ENCODE data around the gene SLC35D2. TPM values are rescaled to one million over a fixed set of nuclear protein-coding genes. Genes with fewer than 3 reads are reported as not detected.
"Not testable (repeated sequence)": the region's sequence is repeated elsewhere in the genome, so short reads cannot be mapped to it uniquely, and the experiment has no call there.

SLC35D2 gene
- total RNA-seq, 2 experiments from 2014 or later = 8.5 to 11.0 TPM

DNA sequence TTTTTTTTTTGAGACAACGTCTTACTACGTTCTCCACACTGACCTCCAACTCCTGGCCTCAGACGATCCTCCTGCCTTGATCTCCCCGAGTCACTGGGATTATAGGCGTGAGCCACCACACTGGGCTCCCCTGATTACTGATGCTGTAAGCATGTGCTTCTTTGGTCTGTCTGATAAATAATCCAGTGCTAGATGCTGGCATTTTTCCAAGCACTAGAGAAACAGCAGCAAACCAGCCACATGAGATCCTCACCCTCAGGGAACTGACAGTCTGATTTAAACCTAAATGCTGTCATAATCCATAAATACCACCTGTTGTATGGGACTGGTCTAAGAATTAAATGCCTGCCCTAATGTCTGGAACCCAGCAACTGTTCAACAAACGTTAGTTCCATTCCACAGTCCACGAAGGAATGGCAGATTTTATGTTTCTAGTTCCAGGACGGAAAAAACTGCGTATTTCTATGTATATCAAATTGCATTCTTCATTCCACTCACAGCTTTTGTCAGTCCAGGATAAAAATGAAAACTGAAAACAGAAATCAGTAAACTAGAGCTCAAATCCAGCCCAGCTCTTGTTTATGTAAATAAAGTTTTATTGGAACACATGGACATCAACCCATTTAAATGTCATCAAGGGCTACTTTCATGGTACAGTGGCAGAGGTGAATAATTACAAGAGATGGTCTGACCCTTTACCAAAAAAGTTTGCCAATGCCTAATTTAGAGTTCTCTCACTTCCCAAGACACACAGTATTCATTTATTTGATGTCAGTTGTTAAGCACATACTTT lies 20.1 kb downstream of the SLC35D2 start:
- ChIA-PET POLR2A (no interaction called here), CTCF (no interaction called here)
- no peaks in the 10 kb centered on the region for H3K9me3 Mint-ChIP-seq
- no peaks in the 10 kb centered on the region for H3K4me1 Mint-ChIP-seq
- no peak overlapping the region for H3K4me3 Mint-ChIP-seq
- DNase-seq = no peak
- H3K36me3 Mint-ChIP-seq (ENCODE audit: low read depth) = peaks cover 5% of the 10 kb centered on the region
- no peaks in the 10 kb centered on the region for H3K27me3 Mint-ChIP-seq
- no peak overlapping the region for H3K27ac Mint-ChIP-seq

DNA sequence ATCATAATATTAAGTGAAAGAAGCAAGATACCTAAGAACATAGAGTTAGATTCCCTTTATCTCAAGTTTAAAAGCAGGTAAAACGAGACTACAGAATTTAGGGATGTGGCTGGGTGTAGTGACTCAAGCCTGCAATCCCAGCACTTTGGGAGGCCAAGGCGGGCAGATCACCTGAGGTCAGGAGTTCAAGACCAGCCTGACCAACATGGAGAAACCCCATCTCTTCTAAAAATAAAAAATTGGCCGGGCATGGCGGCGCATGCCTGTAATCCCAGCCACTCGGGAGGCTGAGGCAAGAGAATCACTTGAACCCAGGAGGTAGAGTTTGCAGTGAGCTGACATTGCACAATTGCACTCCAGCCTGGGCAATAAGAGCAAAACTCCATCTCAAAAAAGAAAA lies 21.4 kb downstream of the SLC35D2 start:
- H3K36me3 Mint-ChIP-seq (ENCODE audit: low read depth); H3K4me1 Mint-ChIP-seq; H3K27ac Mint-ChIP-seq; CTCF ChIA-PET; H3K9me3 Mint-ChIP-seq; POLR2A ChIA-PET; H3K4me3 Mint-ChIP-seq; H3K27me3 Mint-ChIP-seq; DNase-seq: not testable (repeated sequence)

- no peaks in the 10 kb centered on the region for H3K9me3 Mint-ChIP-seq
- ChIA-PET CTCF (no interaction called here), POLR2A (no interaction called here)
- no peak overlapping the region for H3K4me3 Mint-ChIP-seq
- H3K27me3 Mint-ChIP-seq = no peaks in the 10 kb centered on the region
- H3K36me3 Mint-ChIP-seq (ENCODE audit: low read depth) = peaks cover 5% of the 10 kb centered on the region
- no peak for DNase-seq
- H3K27ac Mint-ChIP-seq = no peak overlapping the region
- H3K4me1 Mint-ChIP-seq = no peaks in the 10 kb centered on the region
Measured at GRCh38 chr9:96361668-96362067, 21.8 kb downstream of the SLC35D2 start.

GRCh38 chr9:96360976-96361375 lies 22.5 kb downstream of the SLC35D2 start:
- Mint-ChIP-seq H3K27me3 (no peaks in the 10 kb centered on the region), H3K27ac (no peak overlapping the region), H3K4me3 (no peak overlapping the region), H3K9me3 (no peaks in the 10 kb centered on the region), H3K36me3 (ENCODE audit: low read depth) (peaks cover 5% of the 10 kb centered on the region), H3K4me1 (no peaks in the 10 kb centered on the region)
- POLR2A ChIA-PET = no interaction called here
- CTCF ChIA-PET = no interaction called here
- DNase-seq = no peak

DNA sequence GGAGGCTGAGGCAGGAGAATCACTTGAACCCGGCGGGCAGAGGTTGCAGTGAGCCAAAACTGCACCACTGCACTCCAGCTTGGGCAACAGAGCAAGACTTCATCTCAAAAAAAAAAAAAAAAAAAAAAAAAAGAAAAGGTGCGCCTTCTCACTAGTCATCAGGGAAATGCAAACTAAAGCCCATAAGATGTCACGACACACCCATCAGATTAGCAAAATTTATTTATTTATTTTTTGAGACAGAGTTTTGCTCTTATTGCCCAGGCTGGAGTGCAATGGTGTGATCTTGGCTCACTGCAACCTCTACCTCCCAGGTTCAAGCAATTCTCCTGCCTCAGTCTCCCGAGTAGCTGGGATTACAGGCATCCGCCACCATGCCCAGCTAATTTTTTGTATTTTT lies 23.0 kb downstream of the SLC35D2 start:
- H3K4me3 Mint-ChIP-seq; POLR2A ChIA-PET; H3K36me3 Mint-ChIP-seq (ENCODE audit: low read depth); CTCF ChIA-PET; H3K4me1 Mint-ChIP-seq; H3K27me3 Mint-ChIP-seq; H3K27ac Mint-ChIP-seq; H3K9me3 Mint-ChIP-seq; DNase-seq: not testable (repeated sequence)

- H3K9me3 Mint-ChIP-seq = no peaks in the 10 kb centered on the region
- ChIA-PET POLR2A (no interaction called here), CTCF (no interaction called here)
- H3K27ac Mint-ChIP-seq = no peak overlapping the region
- H3K4me1 Mint-ChIP-seq = no peaks in the 10 kb centered on the region
- H3K27me3 Mint-ChIP-seq = no peaks in the 10 kb centered on the region
- H3K4me3 Mint-ChIP-seq = no peak overlapping the region
- no peak for DNase-seq
- H3K36me3 Mint-ChIP-seq (ENCODE audit: low read depth) = no peaks in the 10 kb centered on the region
Measured at GRCh38 chr9:96350866-96351265, 32.6 kb downstream of the SLC35D2 start.

GRCh38 chr9:96348261-96348660 lies 35.2 kb downstream of the SLC35D2 start:
- ChIA-PET POLR2A (no interaction called here), CTCF (no interaction called here)
- Mint-ChIP-seq H3K27ac (no peak overlapping the region), H3K4me3 (no peak overlapping the region), H3K4me1 (no peaks in the 10 kb centered on the region), H3K27me3 (no peaks in the 10 kb centered on the region), H3K36me3 (ENCODE audit: low read depth) (no peaks in the 10 kb centered on the region), H3K9me3 (no peaks in the 10 kb centered on the region)
- no peak for DNase-seq

GRCh38 chr9:96345551-96345950 lies 38.0 kb downstream of the SLC35D2 start:
- H3K4me1 Mint-ChIP-seq = no peaks in the 10 kb centered on the region
- no peak overlapping the region for H3K27ac Mint-ChIP-seq
- H3K36me3 Mint-ChIP-seq (ENCODE audit: low read depth) = no peaks in the 10 kb centered on the region
- no peaks in the 10 kb centered on the region for H3K27me3 Mint-ChIP-seq
- DNase-seq = no peak
- POLR2A ChIA-PET = no interaction called here
- CTCF ChIA-PET = no interaction called here
- no peak overlapping the region for H3K4me3 Mint-ChIP-seq
- H3K9me3 Mint-ChIP-seq = no peaks in the 10 kb centered on the region

- H3K36me3 Mint-ChIP-seq (ENCODE audit: low read depth) = no peaks in the 10 kb centered on the region
- H3K4me1 Mint-ChIP-seq = no peaks in the 10 kb centered on the region
- CTCF ChIA-PET = interaction anchor here (0.6 to 1.8 kb wide), 2 partner anchors 16 to 28 kb away, joined by 3 to 8 read pairs; no protein-coding TSS in a partner anchor
- H3K4me3 Mint-ChIP-seq = no peak overlapping the region
- H3K9me3 Mint-ChIP-seq = no peaks in the 10 kb centered on the region
- DNase-seq = no peak
- POLR2A ChIA-PET = no interaction called here
- H3K27ac Mint-ChIP-seq = no peak overlapping the region
- H3K27me3 Mint-ChIP-seq = no peaks in the 10 kb centered on the region
Measured at GRCh38 chr9:96344458-96345180, 38.9 kb downstream of the SLC35D2 start.

- Mint-ChIP-seq H3K36me3 (ENCODE audit: low read depth) (no peaks in the 10 kb centered on the region), H3K4me1 (no peaks in the 10 kb centered on the region)
- POLR2A ChIA-PET = no interaction called here
Measured at GRCh38 chr9:96343515-96344360, 39.8 kb downstream of the SLC35D2 start.

DNA sequence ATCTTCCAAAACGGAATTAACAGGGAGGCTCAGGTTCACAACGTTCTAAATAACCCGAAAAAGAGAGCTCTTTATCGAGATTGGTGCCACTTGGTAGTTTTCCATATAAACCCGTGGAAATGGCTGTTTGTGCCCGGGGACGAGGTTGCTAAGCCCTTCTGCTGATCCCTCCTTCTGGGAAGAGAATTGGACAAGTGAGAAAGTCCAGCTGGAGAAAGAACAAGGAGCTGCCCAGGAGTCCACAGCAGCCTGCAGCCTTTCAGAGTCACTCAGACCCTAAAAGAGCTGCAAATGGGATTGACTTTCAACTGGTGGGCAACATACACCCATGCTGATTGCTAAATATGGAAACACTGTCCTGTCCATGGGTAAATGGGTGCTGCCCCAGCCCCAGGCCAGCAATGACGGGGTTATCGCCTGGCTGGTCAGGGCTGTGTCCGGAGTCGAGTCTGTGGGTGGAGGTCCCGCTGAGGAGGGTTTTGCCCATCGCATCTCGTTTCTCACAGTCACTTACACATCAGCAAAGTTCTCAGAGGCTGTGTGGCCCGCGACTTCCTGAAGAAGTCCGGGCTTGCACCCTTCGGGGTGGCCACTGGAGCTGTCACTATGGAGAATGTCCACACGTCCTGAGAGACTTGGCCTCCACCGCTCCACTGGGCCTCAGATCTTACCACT lies 40.8 kb downstream of the SLC35D2 start:
- Mint-ChIP-seq H3K4me1 (no peaks in the 10 kb centered on the region), H3K4me3 (no peak overlapping the region), H3K36me3 (ENCODE audit: low read depth) (no peaks in the 10 kb centered on the region), H3K9me3 (no peaks in the 10 kb centered on the region), H3K27ac (no peak overlapping the region), H3K27me3 (no peaks in the 10 kb centered on the region)
- CTCF ChIA-PET = no interaction called here
- POLR2A ChIA-PET = no interaction called here
- no peak for DNase-seq

More at GRCh38 chr9:96343515-96344360, 39.8 kb downstream of the SLC35D2 start:
- H3K27ac Mint-ChIP-seq = no peak overlapping the region
- CTCF ChIA-PET = interaction anchor here (0.6 to 1.8 kb wide), 2 partner anchors 15 to 448 kb away, joined by 3 to 8 read pairs; no protein-coding TSS in a partner anchor
- no peak overlapping the region for H3K4me3 Mint-ChIP-seq
- H3K9me3 Mint-ChIP-seq = no peaks in the 10 kb centered on the region
- no peaks in the 10 kb centered on the region for H3K27me3 Mint-ChIP-seq
- DNase-seq = no peak

DNA sequence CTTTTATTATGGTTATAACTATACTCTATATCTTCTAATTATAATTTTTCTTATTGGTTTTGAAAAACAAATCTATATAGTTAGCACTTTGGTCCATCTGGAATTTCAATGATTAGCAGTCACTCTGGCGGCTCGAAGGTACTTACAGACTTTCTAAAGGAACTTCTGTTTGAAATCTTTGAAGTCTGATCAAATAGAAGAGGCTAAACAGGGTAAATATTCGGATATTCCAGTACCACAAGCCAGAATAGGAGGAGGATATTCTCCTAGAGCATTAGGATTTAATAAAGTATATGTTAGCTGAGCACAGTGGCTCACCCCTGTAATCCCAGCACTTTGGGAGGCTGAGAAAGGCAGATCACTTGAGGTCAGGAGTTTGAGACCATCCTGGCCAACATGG lies 42.8 kb downstream of the SLC35D2 start:
- DNase-seq = no peak
- no peaks in the 10 kb centered on the region for H3K36me3 Mint-ChIP-seq (ENCODE audit: low read depth)
- no peak overlapping the region for H3K27ac Mint-ChIP-seq
- no peaks in the 10 kb centered on the region for H3K27me3 Mint-ChIP-seq
- ChIA-PET CTCF (no interaction called here), POLR2A (no interaction called here)
- H3K9me3 Mint-ChIP-seq = no peaks in the 10 kb centered on the region
- no peak overlapping the region for H3K4me3 Mint-ChIP-seq
- no peaks in the 10 kb centered on the region for H3K4me1 Mint-ChIP-seq

DNA sequence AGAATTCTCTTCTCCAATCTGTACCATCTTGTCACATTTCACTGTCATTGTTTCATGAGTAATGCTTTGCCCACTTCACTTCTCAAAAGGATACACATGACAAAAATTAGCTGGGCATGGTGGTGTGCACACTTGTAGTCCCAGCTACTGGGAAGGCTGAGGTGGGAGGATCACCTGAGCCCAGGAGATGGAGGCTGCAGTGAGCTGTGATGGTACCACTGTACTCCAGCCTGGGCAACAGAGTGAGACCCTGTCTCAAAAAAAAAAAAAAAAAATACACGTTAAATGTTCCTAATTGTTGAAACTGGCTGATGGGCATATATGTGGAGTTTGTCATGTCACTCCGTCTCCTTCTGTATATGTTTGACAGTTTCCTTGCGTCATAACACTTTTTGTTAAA lies 45.2 kb downstream of the SLC35D2 start:
- ChIA-PET POLR2A (no interaction called here), CTCF (interaction anchor here (0.6 kb wide), 1 partner anchor 1220 kb away, joined by 7 read pairs; no protein-coding TSS in a partner anchor)
- Mint-ChIP-seq H3K27me3 (no peaks in the 10 kb centered on the region), H3K4me3 (no peak overlapping the region), H3K36me3 (ENCODE audit: low read depth) (no peaks in the 10 kb centered on the region), H3K27ac (no peak overlapping the region), H3K9me3 (no peaks in the 10 kb centered on the region), H3K4me1 (no peaks in the 10 kb centered on the region)
- DNase-seq = no peak

Data from activated CD4-positive, alpha-beta T cell treated with anti-CD3 and anti-CD28 coated beads, Interleukin-2, amount 10 ng/mL, durations not matched to agents 7 days and 5 days (primary cell).